GM12875 (cell line): Measurements from ENCODE around the gene PLEKHA5.

Experiments used
- H3K4me3 ChIP-seq: one replicate; pipeline ENCODE4 v1.5.1; 2011; ENCODE audit warnings: low read depth, low read length, control low read depth
- CTCF ChIP-seq: IDR thresholded peaks from 2 replicates; pipeline ENCODE4 v1.5.1; 2011; ENCODE audit warnings: low read depth, mild to moderate bottlenecking, control low read depth, inconsistent platforms, low read length, moderate library complexity, borderline replicate concordance; ENCODE audit not compliant: insufficient read depth

The PLEKHA5 gene

GRCh38 chr12:19144287-19144686 is 14.8 kb downstream of the PLEKHA5 start:
- TF ChIP-seq CTCF: no peak
- H3K4me3 ChIP-seq: no peak overlapping the region

GRCh38 chr12:19144985-19145384 is 15.5 kb downstream of the PLEKHA5 start:
- H3K4me3 ChIP-seq: no peak overlapping the region
- TF ChIP-seq CTCF: no peak

GRCh38 chr12:19148860-19149259 is 19.3 kb downstream of the PLEKHA5 start:
- TF ChIP-seq CTCF: no peak

GRCh38 chr12:19150273-19150900 is 20.9 kb downstream of the PLEKHA5 start:
- TF ChIP-seq CTCF: no peak
- no peak overlapping the region for H3K4me3 ChIP-seq

More at GRCh38 chr12:19148860-19149259, 19.3 kb downstream of the PLEKHA5 start:
- no peak overlapping the region for H3K4me3 ChIP-seq

- TF ChIP-seq CTCF: no peak
- no peak overlapping the region for H3K4me3 ChIP-seq
Measured at GRCh38 chr12:19151298-19151697, 21.8 kb downstream of the PLEKHA5 start.

GRCh38 chr12:19153396-19153795 is 23.9 kb downstream of the PLEKHA5 start:
- TF ChIP-seq CTCF: no peak
- H3K4me3 ChIP-seq: no peak overlapping the region

GRCh38 chr12:19154686-19155085 is 25.2 kb downstream of the PLEKHA5 start:
- TF ChIP-seq CTCF: no peak
- H3K4me3 ChIP-seq: no peak overlapping the region
